AG09319 (cell line): ENCODE data around the gene SHANK2.

Experiments used
- DNase-seq: peaks from one replicate; pipeline ENCODE4 v3.0.0-alpha.2; 2010; ENCODE audit warnings: low read depth; ENCODE audit errors: extremely low read depth
- TF ChIP-seq, protein P1 (sequence below): IDR thresholded peaks from 2 replicates; pipeline ENCODE4 v1.5.1; 2011; ENCODE audit warnings: low read depth, mild to moderate bottlenecking, inconsistent platforms, low read length, moderate library complexity

The SHANK2 gene

GRCh38 chr11:71282581-71283351 lies 30.4 kb upstream of the SHANK2 start:
- DNase-seq, result no peak
- TF ChIP-seq, protein P1, sequence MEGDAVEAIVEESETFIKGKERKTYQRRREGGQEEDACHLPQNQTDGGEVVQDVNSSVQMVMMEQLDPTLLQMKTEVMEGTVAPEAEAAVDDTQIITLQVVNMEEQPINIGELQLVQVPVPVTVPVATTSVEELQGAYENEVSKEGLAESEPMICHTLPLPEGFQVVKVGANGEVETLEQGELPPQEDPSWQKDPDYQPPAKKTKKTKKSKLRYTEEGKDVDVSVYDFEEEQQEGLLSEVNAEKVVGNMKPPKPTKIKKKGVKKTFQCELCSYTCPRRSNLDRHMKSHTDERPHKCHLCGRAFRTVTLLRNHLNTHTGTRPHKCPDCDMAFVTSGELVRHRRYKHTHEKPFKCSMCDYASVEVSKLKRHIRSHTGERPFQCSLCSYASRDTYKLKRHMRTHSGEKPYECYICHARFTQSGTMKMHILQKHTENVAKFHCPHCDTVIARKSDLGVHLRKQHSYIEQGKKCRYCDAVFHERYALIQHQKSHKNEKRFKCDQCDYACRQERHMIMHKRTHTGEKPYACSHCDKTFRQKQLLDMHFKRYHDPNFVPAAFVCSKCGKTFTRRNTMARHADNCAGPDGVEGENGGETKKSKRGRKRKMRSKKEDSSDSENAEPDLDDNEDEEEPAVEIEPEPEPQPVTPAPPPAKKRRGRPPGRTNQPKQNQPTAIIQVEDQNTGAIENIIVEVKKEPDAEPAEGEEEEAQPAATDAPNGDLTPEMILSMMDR, result no peak

- TF ChIP-seq, protein P1, result no peak
- DNase-seq, result no peak
Measured at GRCh38 chr11:71281831-71282230, 29.5 kb upstream of the SHANK2 start.

- no peak for DNase-seq
- TF ChIP-seq, protein P1, result no peak
Measured at GRCh38 chr11:71281204-71281603, 28.8 kb upstream of the SHANK2 start.

- TF ChIP-seq, protein P1, result no peak
Measured at GRCh38 chr11:71279916-71280645, 27.7 kb upstream of the SHANK2 start.

GRCh38 chr11:71272161-71272560 lies 19.8 kb upstream of the SHANK2 start:
- DNase-seq, result no peak
- TF ChIP-seq, protein P1, result no peak

More at GRCh38 chr11:71279916-71280645, 27.7 kb upstream of the SHANK2 start:
- no peak for DNase-seq

GRCh38 chr11:71269603-71270511 lies 17.5 kb upstream of the SHANK2 start:
- TF ChIP-seq, protein P1, result no peak
- no peak for DNase-seq
